ENCODE results near the gene ZC3H12D.
"Not testable (repeated sequence)": the region's sequence is repeated elsewhere in the genome, so short reads cannot be mapped to it uniquely, and the experiment has no call there.

ZC3H12D gene

GRCh38 chr6:149450679-149451375, 34.0 kb downstream of the ZC3H12D start:
- TF ChIP-seq CTCF (conservative IDR thresholded peaks at IDR 0.05; ENCODE audit: low read depth, low read length): no peak
- H3K4me3 ChIP-seq (ENCODE audit: low read length): peak overlapping the region; percentile 29
- DNase-seq (ENCODE audit: low read depth): no peak

GRCh38 chr6:149449831-149450678, 34.8 kb downstream of the ZC3H12D start:
- DNase-seq (ENCODE audit: low read depth): no peak
- peak overlapping the region; percentile 29 for H3K4me3 ChIP-seq (ENCODE audit: low read length)
- no peak for TF ChIP-seq CTCF (conservative IDR thresholded peaks at IDR 0.05; ENCODE audit: low read depth, low read length)

GRCh38 chr6:149448821-149449453, 35.9 kb downstream of the ZC3H12D start:
- no peak for TF ChIP-seq CTCF (conservative IDR thresholded peaks at IDR 0.05; ENCODE audit: low read depth, low read length)
- H3K4me3 ChIP-seq (ENCODE audit: low read length): no peak overlapping the region
- DNase-seq (ENCODE audit: low read depth): no peak

- peak; percentile 13 for TF ChIP-seq CTCF (conservative IDR thresholded peaks at IDR 0.05; ENCODE audit: low read depth, low read length)
- no peak for DNase-seq (ENCODE audit: low read depth)
- H3K4me3 ChIP-seq (ENCODE audit: low read length): no peak overlapping the region
Observed at GRCh38 chr6:149446791-149447376, 37.9 kb downstream of the ZC3H12D start.

GRCh38 chr6:149445573-149445972, 39.2 kb downstream of the ZC3H12D start:
- DNase-seq (ENCODE audit: low read depth): no peak
- H3K4me3 ChIP-seq (ENCODE audit: low read length): no peak overlapping the region
- TF ChIP-seq CTCF (conservative IDR thresholded peaks at IDR 0.05; ENCODE audit: low read depth, low read length): no peak

- H3K4me3 ChIP-seq (ENCODE audit: low read length): no peak overlapping the region
- DNase-seq (ENCODE audit: low read depth): no peak
- no peak for TF ChIP-seq CTCF (conservative IDR thresholded peaks at IDR 0.05; ENCODE audit: low read depth, low read length)
Observed at GRCh38 chr6:149445095-149445466, 39.7 kb downstream of the ZC3H12D start.

GRCh38 chr6:149444360-149445094, 40.3 kb downstream of the ZC3H12D start:
- DNase-seq (ENCODE audit: low read depth); H3K4me3 ChIP-seq (ENCODE audit: low read length): not testable (repeated sequence)

Measured in retinal pigment epithelial cell (primary cell).